Mucosa of stomach (tissue), 1 donor: ENCODE measurements around the gene PRKCSH.
"Not testable (repeated sequence)": the region's sequence is repeated elsewhere in the genome, so short reads cannot be mapped to it uniquely, and the experiment has no call there.

Source experiments
- H3K27me3 ChIP-seq: one replicate; pipeline ENCODE4 v1.7.0; 2013; ENCODE audit warnings: mild to moderate bottlenecking, low read length; ENCODE audit not compliant: control insufficient read depth, insufficient read depth
- H3K36me3 ChIP-seq: one replicate; pipeline ENCODE4 v1.7.0; 2013; ENCODE audit warnings: low read length; ENCODE audit not compliant: control insufficient read depth, insufficient read depth
- H3K4me1 ChIP-seq: one replicate; pipeline ENCODE4 v1.7.0; 2013; ENCODE audit warnings: mild to moderate bottlenecking, low read length; ENCODE audit not compliant: control insufficient read depth, insufficient read depth
- H3K4me3 ChIP-seq: one replicate; pipeline ENCODE4 v1.7.0; 2013; ENCODE audit warnings: low read length
- H3K9ac ChIP-seq: one replicate; pipeline ENCODE4 v1.7.0; 2013; ENCODE audit warnings: mild to moderate bottlenecking, low read length, moderate library complexity
- H3K9me3 ChIP-seq: one replicate; pipeline ENCODE4 v1.7.0; 2013; ENCODE audit warnings: mild to moderate bottlenecking, low read length, moderate library complexity; ENCODE audit not compliant: control insufficient read depth
- donor health status: Pancreatic carcinoma.

Gene PRKCSH

GRCh38 chr19:11422163-11423065 lies 13.0 kb upstream of the PRKCSH start:
- Histone ChIP-seq H3K4me3 (peak overlapping the region; percentile 9), H3K4me1 (peaks cover 35% of the 10 kb centered on the region), H3K27me3 (peaks cover 53% of the 10 kb centered on the region), H3K36me3 (no peaks in the 10 kb centered on the region), H3K9ac (peak overlapping the region; percentile 39), H3K9me3 (no peaks in the 10 kb centered on the region)

GRCh38 chr19:11423164-11423790 lies 12.2 kb upstream of the PRKCSH start:
- Histone ChIP-seq H3K9me3 (no peaks in the 10 kb centered on the region), H3K9ac (no peak overlapping the region), H3K27me3 (peaks cover 53% of the 10 kb centered on the region)

GRCh38 chr19:11423791-11424181 lies 11.6 kb upstream of the PRKCSH start:
- Histone ChIP-seq H3K36me3 (no peaks in the 10 kb centered on the region), H3K4me1 (peaks cover 30% of the 10 kb centered on the region), H3K27me3 (peaks cover 50% of the 10 kb centered on the region), H3K9ac (no peak overlapping the region), H3K4me3 (no peak overlapping the region), H3K9me3 (no peaks in the 10 kb centered on the region)

More at GRCh38 chr19:11423164-11423790, 12.2 kb upstream of the PRKCSH start:
- Histone ChIP-seq H3K4me1 (peaks cover 35% of the 10 kb centered on the region), H3K36me3 (no peaks in the 10 kb centered on the region), H3K4me3 (no peak overlapping the region)

- Histone ChIP-seq H3K9me3 (no peaks in the 10 kb centered on the region), H3K36me3 (no peaks in the 10 kb centered on the region), H3K4me3 (no peak overlapping the region), H3K27me3 (peaks cover 32% of the 10 kb centered on the region), H3K4me1 (peaks cover 22% of the 10 kb centered on the region), H3K9ac (no peak overlapping the region)
These were observed 9.5 kb upstream of the PRKCSH start for GRCh38 chr19:11425719-11426457.

GRCh38 chr19:11426656-11427055 lies 8.8 kb upstream of the PRKCSH start:
- Histone ChIP-seq H3K9me3 (no peaks in the 10 kb centered on the region), H3K4me1 (peaks cover 14% of the 10 kb centered on the region), H3K4me3 (no peak overlapping the region), H3K9ac (no peak overlapping the region), H3K36me3 (no peaks in the 10 kb centered on the region), H3K27me3 (peaks cover 25% of the 10 kb centered on the region)

GRCh38 chr19:11433526-11433925 lies 1.9 kb upstream of the PRKCSH start:
- H3K9ac ChIP-seq, H3K4me3 ChIP-seq, H3K9me3 ChIP-seq, H3K27me3 ChIP-seq, H3K36me3 ChIP-seq: not testable (repeated sequence)
- H3K4me1 ChIP-seq, result peaks cover 13% of the 10 kb centered on the region

GRCh38 chr19:11434703-11435056 lies 755 bp upstream of the PRKCSH start:
- Histone ChIP-seq H3K27me3 (no peaks in the 10 kb centered on the region), H3K4me3 (peak overlapping the region; percentile 72), H3K4me1 (peaks cover 13% of the 10 kb centered on the region), H3K36me3 (no peaks in the 10 kb centered on the region), H3K9ac (peak overlapping the region; percentile 38), H3K9me3 (no peaks in the 10 kb centered on the region)

- H3K4me1 ChIP-seq, result peaks cover 13% of the 10 kb centered on the region
- H3K27me3 ChIP-seq, result no peaks in the 10 kb centered on the region
- peak overlapping the region; percentile 72 for H3K4me3 ChIP-seq
These were observed 438 bp downstream of the PRKCSH start for GRCh38 chr19:11435833-11436313.

GRCh38 chr19:11437955-11438354 lies 2.5 kb downstream of the PRKCSH start:
- H3K36me3 ChIP-seq, result peaks cover 10% of the 10 kb centered on the region

More at GRCh38 chr19:11435833-11436313, 438 bp downstream of the PRKCSH start:
- H3K36me3 ChIP-seq, result peaks cover 1% of the 10 kb centered on the region
- peak overlapping the region; percentile 65 for H3K9ac ChIP-seq
- no peaks in the 10 kb centered on the region for H3K9me3 ChIP-seq

GRCh38 chr19:11444059-11444458 lies 8.6 kb downstream of the PRKCSH start:
- H3K4me3 ChIP-seq, result no peak overlapping the region
- no peaks in the 10 kb centered on the region for H3K4me1 ChIP-seq
- no peaks in the 10 kb centered on the region for H3K9me3 ChIP-seq
- H3K9ac ChIP-seq, result no peak overlapping the region
- H3K36me3 ChIP-seq, result peaks cover 10% of the 10 kb centered on the region
- no peaks in the 10 kb centered on the region for H3K27me3 ChIP-seq

More at GRCh38 chr19:11437955-11438354, 2.5 kb downstream of the PRKCSH start:
- Histone ChIP-seq H3K4me1 (peaks cover 13% of the 10 kb centered on the region), H3K9ac (no peak overlapping the region), H3K4me3 (no peak overlapping the region), H3K9me3 (no peaks in the 10 kb centered on the region), H3K27me3 (no peaks in the 10 kb centered on the region)

GRCh38 chr19:11445141-11445540 lies 9.7 kb downstream of the PRKCSH start:
- Histone ChIP-seq H3K9me3 (no peaks in the 10 kb centered on the region), H3K27me3 (no peaks in the 10 kb centered on the region), H3K4me1 (no peaks in the 10 kb centered on the region), H3K36me3 (peaks cover 10% of the 10 kb centered on the region), H3K9ac (no peak overlapping the region), H3K4me3 (no peak overlapping the region)

GRCh38 chr19:11446271-11446651 lies 10.8 kb downstream of the PRKCSH start:
- no peak overlapping the region for H3K4me3 ChIP-seq
- H3K9ac ChIP-seq, result no peak overlapping the region
- H3K9me3 ChIP-seq, result no peaks in the 10 kb centered on the region
- no peaks in the 10 kb centered on the region for H3K27me3 ChIP-seq
- H3K4me1 ChIP-seq, result no peaks in the 10 kb centered on the region
- H3K36me3 ChIP-seq, result peaks cover 5% of the 10 kb centered on the region
